ENCODE data around the gene VPS35L. TPM values are rescaled to one million over a fixed set of nuclear protein-coding genes. Genes with fewer than 3 reads are reported as not detected.

The VPS35L gene
- total and polyA plus RNA-seq, 2 donors (not counting 1 experiment from before 2014, with no cell fraction given) = 17.5 to 62.1 TPM

GRCh38 chr16:19522397-19522732 lies 33.1 kb upstream of the VPS35L start:
- Histone ChIP-seq H3K4me2 (replicated peaks; ENCODE audit: low read depth, low read length, poor library complexity, severe bottlenecking) (peak overlapping the region; percentile 81), H3K9me3 (ENCODE audit: control extremely low read depth in 1 of 3, control insufficient read depth in 2 of 3, insufficient read depth in 1 of 3, low read length in 2 of 3) (no peaks in the 10 kb centered on the region), H3K9ac (ENCODE audit: low read length) (peak overlapping the region; percentile 78), H3K4me1 (ENCODE audit: control insufficient read depth in 2 of 2, insufficient read depth in 2 of 2, low read length in 2 of 2) (peaks cover 19 to 37% of the 10 kb centered on the region in 2 donors), H3K27ac (ENCODE audit: low read length in 2 of 2) (peak overlapping the region; percentile 39 to 75), H3K27me3 (replicated peaks in 1 of 4; ENCODE audit: control extremely low read depth in 1 of 4, control insufficient read depth in 3 of 4, insufficient read depth in 4 of 4, low read length in 3 of 4) (no peaks in the 10 kb centered on the region), H3K4me3 (ENCODE audit: control extremely low read depth in 1 of 5, extremely low read depth in 1 of 5, insufficient read depth in 1 of 5, low read depth in 2 of 5, low read length in 4 of 5) (peak overlapping the region in 3 of 5 experiments; percentile 79 to 87 (median 81)), H4K20me1 (ENCODE audit: control insufficient read depth, insufficient read depth, low read length, poor library complexity, severe bottlenecking) (no peaks in the 10 kb centered on the region), H2AFZ (ENCODE audit: insufficient read depth, low read depth, low read length, poor library complexity, severe bottlenecking) (peak overlapping the region; percentile 89), H3K79me2 (ENCODE audit: control insufficient read depth, insufficient read depth, low read length) (peaks cover 40% of the 10 kb centered on the region), H3K36me3 (replicated peaks in 1 of 2; ENCODE audit: control extremely low read depth in 1 of 2, control insufficient read depth in 1 of 2, extremely low read depth in 1 of 2, insufficient read depth in 2 of 2, low read length in 1 of 2) (no peaks in the 10 kb centered on the region)
- Mint-ChIP-seq H3K9me3 (ENCODE audit: insufficient read depth) (no peaks in the 10 kb centered on the region), H3K27me3 (no peaks in the 10 kb centered on the region), H3K27ac (peak overlapping the region; percentile 89), H3K4me1 (peaks cover 37% of the 10 kb centered on the region), H3K4me3 (peak overlapping the region; percentile 95)
- no peak for TF ChIP-seq CTCF (IDR thresholded peaks at IDR 0.05)
- TF ChIP-seq EZH2 (IDR thresholded peaks at IDR 0.05; ENCODE audit: borderline replicate concordance, insufficient read depth, low read depth, low read length, poor library complexity, severe bottlenecking) = no peak
- POLR2A ChIA-PET = no interaction called here
- DNase-seq = no peak
- no peak for ATAC-seq (ENCODE audit: low read depth)
- no CpG with 5 or more reads among the region's 5 CpGs for WGBS (ENCODE audit: insufficient coverage)
- intact Hi-C loops (cut with micrococcal nuclease) = loop anchor here (2.0 to 10.0 kb wide), 3 partner anchors 312 to 1222 kb away; partner anchors contain the start of genes SMG1 and THUMPD1
- CTCF ChIA-PET = interaction anchor here (1.1 to 1.5 kb wide), 2 partner anchors 20 to 37 kb away, joined by 3 to 4 read pairs; no protein-coding TSS in a partner anchor

- ATAC-seq (ENCODE audit: low read depth) (no peak), DNase-seq (peak; percentile 17)
- Histone ChIP-seq H2AFZ (ENCODE audit: insufficient read depth, low read depth, low read length, poor library complexity, severe bottlenecking) (no peak overlapping the region), H3K4me3 (ENCODE audit: control extremely low read depth in 1 of 5, extremely low read depth in 1 of 5, insufficient read depth in 1 of 5, low read depth in 2 of 5, low read length in 4 of 5) (no peak overlapping the region), H4K20me1 (ENCODE audit: control insufficient read depth, insufficient read depth, low read length, poor library complexity, severe bottlenecking) (no peaks in the 10 kb centered on the region), H3K27ac (ENCODE audit: low read length in 2 of 2) (no peak overlapping the region), H3K36me3 (replicated peaks in 1 of 2; ENCODE audit: control extremely low read depth in 1 of 2, control insufficient read depth in 1 of 2, extremely low read depth in 1 of 2, insufficient read depth in 2 of 2, low read length in 1 of 2) (peaks cover 1 to 2% of the 10 kb centered on the region in 2 experiments), H3K9ac (ENCODE audit: low read length) (no peak overlapping the region), H3K27me3 (replicated peaks in 1 of 4; ENCODE audit: control extremely low read depth in 1 of 4, control insufficient read depth in 3 of 4, insufficient read depth in 4 of 4, low read length in 3 of 4) (no peaks in the 10 kb centered on the region), H3K9me3 (ENCODE audit: control extremely low read depth in 1 of 3, control insufficient read depth in 2 of 3, insufficient read depth in 1 of 3, low read length in 2 of 3) (no peaks in the 10 kb centered on the region), H3K4me1 (ENCODE audit: control insufficient read depth in 2 of 2, insufficient read depth in 2 of 2, low read length in 2 of 2) (peaks cover 19 to 37% of the 10 kb centered on the region in 2 donors), H3K79me2 (ENCODE audit: control insufficient read depth, insufficient read depth, low read length) (peaks cover 40% of the 10 kb centered on the region), H3K4me2 (replicated peaks; ENCODE audit: low read depth, low read length, poor library complexity, severe bottlenecking) (no peak overlapping the region)
- CTCF ChIA-PET = interaction anchor here (1.5 to 3.3 kb wide), 3 partner anchors 34 to 37 kb away, joined by 3 to 12 read pairs (median 7); no protein-coding TSS in a partner anchor
- peak overlapping the region; percentile 95 for H3K4me3 Mint-ChIP-seq
- H3K27ac Mint-ChIP-seq = no peak overlapping the region
- H3K27me3 Mint-ChIP-seq = no peaks in the 10 kb centered on the region
- TF ChIP-seq CTCF (IDR thresholded peaks at IDR 0.05) (no peak), EZH2 (IDR thresholded peaks at IDR 0.05; ENCODE audit: borderline replicate concordance, insufficient read depth, low read depth, low read length, poor library complexity, severe bottlenecking) (no peak)
- no peaks in the 10 kb centered on the region for H3K9me3 Mint-ChIP-seq (ENCODE audit: insufficient read depth)
- peaks cover 37% of the 10 kb centered on the region for H3K4me1 Mint-ChIP-seq
- intact Hi-C loops (cut with micrococcal nuclease) = loop anchor here (1.0 to 10.0 kb wide), 6 partner anchors 33 to 1222 kb away; partner anchors contain the start of genes ARL6IP1, COQ7, SMG1 and THUMPD1
- POLR2A ChIA-PET = no interaction called here
- WGBS (ENCODE audit: insufficient coverage) = no CpG with 5 or more reads among the region's 2 CpGs
Observed at GRCh38 chr16:19522760-19523159, 32.7 kb upstream of the VPS35L start.
